T-helper 1 cell treated with Interleukin-12 subunit alpha and Interleukin-12 subunit beta and Interleukin-4 antibody, amounts not matched to agents 30 ng/mL and 1 ng/mL, for 36 hours (primary cell): Measurements from ENCODE around the gene SBNO2. TPM values are rescaled to one million over a fixed set of nuclear protein-coding genes. Genes with fewer than 3 reads are reported as not detected.

Source experiments
- intact Hi-C: fragments of 100-400 bp; cut with micrococcal nuclease; formaldehyde crosslinking; loops from one replicate; pipeline ENCODE4 v1.15.1; 2024
- total RNA-seq: library from RNA; stranded (reverse); gene quantifications from 2 replicates; pipeline ENCODE4 v1.2.3, GENCODE V29; 2022

SBNO2 gene
- total RNA-seq, 1 donor from 2014 or later: 164 TPM

GRCh38 chr19:1074544-1075283 is 99.4 kb downstream of the SBNO2 start:
- intact Hi-C loops: no loop called here

DNA sequence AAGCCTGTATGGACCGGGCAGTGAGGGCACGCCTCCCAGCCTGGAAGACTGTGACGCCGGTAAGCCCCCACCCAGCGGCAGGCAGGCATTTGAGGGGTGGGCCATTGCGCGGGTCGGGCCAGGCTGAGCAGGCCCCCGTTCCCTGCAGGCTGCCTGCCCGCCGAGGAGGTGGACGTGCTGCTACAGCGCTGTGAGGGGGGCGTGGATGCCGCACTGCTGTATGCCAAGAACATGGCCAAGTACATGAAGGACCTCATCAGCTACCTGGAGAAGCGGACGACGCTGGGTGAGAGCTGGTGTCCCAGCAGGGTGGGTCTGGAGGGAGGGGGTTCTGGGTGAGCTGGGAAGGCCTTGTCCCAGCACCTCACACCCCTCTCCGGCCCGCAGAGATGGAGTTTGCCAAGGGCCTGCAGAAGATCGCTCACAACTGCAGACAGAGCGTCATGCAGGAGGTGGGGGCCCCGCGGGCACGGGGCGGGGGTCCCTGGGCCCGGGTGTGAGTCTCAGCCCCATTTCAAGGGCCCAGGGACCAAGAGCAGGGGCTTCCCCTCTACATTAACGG is 100.0 kb downstream of the SBNO2 start:
- intact Hi-C loops: no loop called here

DNA sequence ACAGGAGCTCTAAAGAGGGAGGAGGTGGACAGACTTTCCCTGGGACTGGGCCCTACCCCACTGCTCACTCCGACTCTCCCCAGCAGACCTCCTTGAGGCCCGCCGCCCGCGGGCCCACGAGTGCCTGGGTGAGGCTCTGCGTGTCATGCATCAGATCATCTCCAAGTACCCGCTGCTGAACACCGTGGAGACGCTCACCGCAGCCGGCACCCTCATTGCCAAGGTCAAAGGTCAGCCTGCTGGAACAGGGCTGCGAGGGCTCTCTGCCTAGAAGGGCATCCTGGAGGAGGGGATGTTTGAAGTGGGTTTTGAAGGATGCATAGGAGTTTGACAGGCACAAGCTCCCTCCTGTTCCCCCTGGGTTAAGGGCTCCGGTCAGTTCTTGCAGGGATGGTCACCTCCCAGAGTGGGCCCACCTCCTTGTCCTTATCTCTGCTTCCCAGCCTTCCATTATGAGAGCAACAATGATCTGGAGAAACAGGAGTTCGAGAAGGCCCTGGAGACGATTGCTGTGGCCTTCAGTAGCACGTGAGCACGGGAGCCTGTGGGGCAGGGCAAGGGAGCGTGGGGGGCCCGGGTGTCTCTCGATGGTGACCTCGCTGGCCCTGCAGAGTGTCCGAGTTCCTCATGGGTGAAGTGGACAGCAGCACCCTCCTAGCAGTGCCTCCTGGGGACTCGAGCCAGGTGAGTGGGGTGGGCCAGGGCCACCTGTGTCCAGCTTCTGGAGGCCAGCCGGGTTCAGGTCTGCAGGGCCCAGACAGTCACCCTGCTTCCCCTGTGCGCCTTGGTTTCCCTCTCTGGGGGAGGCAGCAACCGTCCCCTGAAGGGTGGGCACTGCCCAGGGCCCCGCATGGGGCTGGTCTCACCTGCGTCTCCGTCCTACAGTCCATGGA is 100.8 kb downstream of the SBNO2 start:
- intact Hi-C loops: no loop called here

GRCh38 chr19:1072371-1073015 is 101.6 kb downstream of the SBNO2 start:
- intact Hi-C loops: no loop called here

GRCh38 chr19:1070931-1071791 is 102.9 kb downstream of the SBNO2 start:
- intact Hi-C loops: no loop called here

DNA sequence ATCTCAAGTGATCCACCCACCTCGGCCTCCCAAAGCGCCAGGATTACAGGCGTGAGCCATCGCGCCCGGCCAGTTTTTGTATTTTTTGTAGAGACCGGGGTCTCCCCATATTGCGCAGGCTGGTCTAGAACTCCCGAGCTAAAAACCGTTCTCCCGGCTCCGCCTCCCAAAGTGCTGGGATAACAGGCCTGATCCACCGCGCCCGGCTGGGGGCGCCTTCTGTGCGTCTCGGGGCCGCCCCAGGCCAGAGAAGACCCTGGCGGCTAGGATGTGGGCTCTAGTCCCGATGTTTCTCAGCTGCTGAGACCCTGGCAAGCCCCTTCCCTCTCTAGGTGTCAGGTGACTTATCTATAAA is 103.5 kb downstream of the SBNO2 start:
- intact Hi-C loops: no loop called here

- intact Hi-C loops: loop anchor here (2.0 to 5.0 kb wide), 2 partner anchors 48 to 123 kb away; partner anchors contain the start of genes RNU6-2 and TMEM259
These were observed 104.9 kb downstream of the SBNO2 start for GRCh38 chr19:1069009-1069779.

DNA sequence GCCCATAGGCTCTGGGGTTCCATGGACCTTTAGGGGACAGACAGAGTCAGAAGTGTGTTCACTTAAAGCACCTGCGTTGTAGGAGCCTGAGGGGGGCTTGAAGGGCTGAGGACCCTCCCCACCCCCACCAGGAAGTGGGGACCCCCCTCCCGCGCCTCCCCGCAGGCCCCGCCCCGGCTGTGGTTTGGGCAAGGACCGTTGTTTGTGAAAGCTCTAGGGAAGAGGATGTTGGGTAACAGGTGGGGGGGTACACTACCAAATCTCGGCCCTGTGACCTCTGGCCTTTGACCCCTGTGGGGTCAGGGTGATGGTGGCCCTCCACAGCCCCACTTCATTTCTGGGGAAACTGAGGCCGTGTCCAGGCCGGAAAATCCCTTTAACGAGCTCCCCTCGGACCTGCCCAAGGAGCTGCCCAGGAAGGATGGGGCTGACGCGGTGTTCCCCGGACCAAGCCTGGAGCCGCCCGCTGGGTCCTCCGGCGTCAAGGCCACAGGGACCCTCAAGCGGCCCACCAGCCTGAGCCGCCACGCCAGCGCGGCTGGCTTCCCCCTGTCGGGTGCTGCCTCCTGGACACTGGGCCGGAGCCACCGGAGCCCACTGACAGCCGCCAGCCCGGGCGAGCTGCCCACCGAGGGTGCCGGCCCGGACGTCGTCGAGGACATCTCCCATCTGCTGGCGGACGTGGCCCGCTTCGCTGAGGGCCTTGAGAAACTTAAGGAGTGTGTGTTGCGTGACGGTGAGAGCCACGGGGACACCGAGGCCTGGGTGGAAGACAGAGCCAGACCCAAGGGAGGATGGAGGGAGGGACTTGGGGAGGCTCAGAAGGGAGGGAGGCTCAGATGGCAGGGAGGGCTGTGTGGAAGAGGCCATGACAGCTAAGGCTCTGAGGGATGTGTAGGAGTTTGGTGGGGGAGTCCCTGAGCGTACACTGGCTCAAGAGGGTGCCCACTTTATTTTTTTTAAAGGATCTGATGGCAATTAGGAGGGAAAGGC is 105.8 kb downstream of the SBNO2 start:
- intact Hi-C loops: loop anchor here (1.0 to 5.0 kb wide), 3 partner anchors 9 to 124 kb away; partner anchors contain the start of genes RNU6-2 and TMEM259

GRCh38 chr19:1067341-1067957 is 106.6 kb downstream of the SBNO2 start:
- intact Hi-C loops: loop anchor here (2.0 to 5.0 kb wide), 3 partner anchors 27 to 205 kb away; partner anchors contain the start of gene POLR2E

DNA sequence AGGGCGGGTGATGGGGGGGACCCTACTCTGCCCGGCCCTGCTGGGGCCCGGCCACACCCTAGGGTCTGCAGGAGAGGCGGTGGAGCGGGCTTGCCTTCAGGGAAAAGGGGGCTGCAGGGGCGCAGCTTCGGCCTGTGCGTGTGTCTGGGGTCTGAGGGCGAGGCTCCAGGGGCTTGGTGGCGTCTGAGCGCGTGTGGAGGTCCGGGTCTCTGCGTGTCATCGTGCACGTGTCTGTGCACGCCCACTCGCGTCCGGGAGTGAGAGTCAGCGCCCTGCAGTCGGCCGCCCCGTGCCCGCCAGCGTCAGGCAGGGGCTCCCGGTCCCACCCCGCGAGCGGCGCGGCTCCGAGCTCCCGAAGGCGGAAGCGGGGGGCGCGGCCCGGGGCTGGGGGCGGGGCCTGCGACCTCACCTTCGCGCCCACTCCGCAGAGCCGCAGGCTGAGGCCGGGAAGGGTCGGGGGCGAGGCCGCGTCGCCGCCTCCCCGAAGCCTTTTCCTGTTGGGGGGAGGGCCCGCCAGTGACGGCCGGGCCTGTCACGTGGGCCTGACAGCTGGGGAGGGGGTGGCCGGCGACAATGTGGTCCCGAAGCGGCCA is 107.2 kb downstream of the SBNO2 start, which contains the start of gene ARHGAP45:
Gene ARHGAP45 (plus strand): TSS at position 420 of the 593 bp plus-strand sequence. CDS start 239 bp downstream, outside the sequence.
- intact Hi-C loops: loop anchor here (2.0 to 5.0 kb wide), 3 partner anchors 28 to 204 kb away; partner anchors contain the start of gene POLR2E

DNA sequence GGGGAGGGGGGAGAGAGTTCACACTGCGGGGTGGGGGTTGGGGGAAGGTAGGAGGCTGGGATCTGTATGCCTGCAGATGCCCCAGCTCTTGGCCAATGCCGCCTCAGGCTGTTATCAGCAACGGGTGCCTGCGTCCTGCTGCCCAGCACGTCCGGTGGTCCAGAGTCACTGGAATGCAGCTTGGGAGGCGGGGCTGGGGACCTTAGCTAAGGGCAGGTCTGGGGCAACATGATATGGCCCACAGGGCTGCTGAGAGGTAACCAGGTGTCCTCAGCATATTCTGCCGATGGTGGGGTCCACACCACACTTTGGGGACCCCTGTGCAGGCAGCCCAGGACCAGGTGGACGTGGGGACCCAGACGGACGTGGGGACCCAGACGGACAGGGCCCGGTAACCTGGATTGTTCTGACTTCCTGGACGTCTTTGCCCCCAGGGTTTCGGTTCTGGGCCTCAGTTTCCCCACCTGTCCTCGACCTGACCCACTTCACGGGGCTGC is 107.8 kb downstream of the SBNO2 start:
- intact Hi-C loops: loop anchor here (2.0 to 5.0 kb wide), 3 partner anchors 29 to 203 kb away; partner anchors contain the start of gene POLR2E

DNA sequence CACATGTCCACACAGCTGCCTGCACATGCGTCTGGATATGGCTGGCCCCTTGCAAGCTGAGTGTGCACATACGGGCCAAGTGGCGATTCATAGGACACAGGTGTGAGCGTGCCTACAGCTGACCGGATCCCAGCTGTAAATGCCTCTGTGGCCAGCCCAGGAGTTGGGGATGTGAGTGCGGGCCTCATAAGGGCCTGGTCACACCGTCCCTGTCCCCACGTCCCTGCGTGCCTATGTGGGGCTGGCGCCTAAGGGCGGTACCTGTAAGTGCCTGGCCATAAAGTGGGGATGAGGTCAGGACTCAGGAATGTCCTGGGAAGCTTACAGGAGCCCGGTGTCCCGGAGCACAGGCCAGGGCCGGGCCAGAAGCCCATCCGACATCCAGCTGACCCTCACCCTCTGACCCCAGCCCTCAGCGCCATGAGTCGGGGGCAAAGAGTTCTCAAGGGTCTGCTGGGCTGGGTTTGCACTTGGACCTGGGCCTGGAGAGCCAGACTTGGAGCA is 108.4 kb downstream of the SBNO2 start:
- intact Hi-C loops: loop anchor here (1.0 to 5.0 kb wide), 4 partner anchors 24 to 203 kb away; partner anchors contain the start of gene POLR2E

DNA sequence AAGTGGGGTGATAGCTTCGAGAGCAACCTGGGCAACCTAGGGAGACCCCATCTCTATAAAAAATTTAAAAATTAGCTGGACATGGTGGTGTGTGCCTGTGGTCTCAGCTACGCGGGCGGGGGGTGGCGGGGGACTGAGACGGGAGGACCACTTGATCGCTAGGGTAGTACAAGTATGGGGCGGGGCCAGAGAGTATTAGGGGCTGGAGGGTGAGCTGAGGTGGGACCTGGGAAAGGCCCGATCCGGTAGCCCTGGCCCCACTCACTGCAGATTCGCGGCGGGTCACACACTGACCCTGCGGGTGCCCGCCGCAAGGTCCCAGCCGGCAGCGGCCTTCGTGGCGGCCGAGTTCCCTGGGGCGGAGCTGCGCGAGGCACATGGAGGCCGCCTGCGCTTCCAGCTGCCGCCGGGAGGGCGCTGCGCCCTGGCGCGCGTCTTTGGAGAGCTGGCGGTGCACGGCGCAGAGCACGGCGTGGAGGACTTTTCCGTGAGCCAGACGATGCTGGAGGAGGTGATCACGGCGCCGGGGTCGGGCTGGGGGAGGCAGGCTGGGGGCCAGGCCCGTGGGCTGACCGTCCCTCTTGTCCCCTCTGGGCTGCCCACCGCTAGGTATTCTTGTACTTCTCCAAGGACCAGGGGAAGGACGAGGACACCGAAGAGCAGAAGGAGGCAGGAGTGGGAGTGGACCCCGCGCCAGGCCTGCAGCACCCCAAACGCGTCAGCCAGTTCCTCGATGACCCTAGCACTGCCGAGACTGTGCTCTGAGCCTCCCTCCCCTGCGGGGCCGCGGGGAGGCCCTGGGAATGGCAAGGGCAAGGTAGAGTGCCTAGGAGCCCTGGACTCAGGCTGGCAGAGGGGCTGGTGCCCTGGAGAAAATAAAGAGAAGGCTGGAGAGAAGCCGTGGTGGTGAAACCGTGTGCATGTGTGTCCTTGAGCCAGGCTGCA is 109.1 kb downstream of the SBNO2 start:
- intact Hi-C loops: loop anchor here (1.0 to 5.0 kb wide), 2 partner anchors 24 to 127 kb away; no protein-coding TSS in a partner anchor

GRCh38 chr19:1063909-1064660 is 110.0 kb downstream of the SBNO2 start:
- intact Hi-C loops: loop anchor here (1.0 kb wide), 2 partner anchors 18 to 73 kb away; no protein-coding TSS in a partner anchor
